Adrenal gland (tissue), 12 donors: ENCODE results near the gene BAG5. TPM values are rescaled to one million over a fixed set of nuclear protein-coding genes. Genes with fewer than 3 reads are reported as not detected.

Source experiments
- DNase-seq, 7 donors: peaks; one replicate each; pipeline ENCODE4 v3.0.0-alpha.2; 2019 to 2020
- H3K27ac ChIP-seq, 5 donors: fragments of 200-600 bp; sonication (generic) in 4 of 5; 1 replicate in 3 of 5; 2 replicates in 2 of 5; pipeline versions ENCODE4 v1.5.1 to v1.8.0; 2016 to 2020; ENCODE audit warnings: mild to moderate bottlenecking in 1 of 5
- H3K27me3 ChIP-seq: fragments of 200-600 bp; 2 replicates; pipeline ENCODE4 v1.8.0; 2021
- H3K36me3 ChIP-seq, 2 donors: fragments of 200-600 bp; replicated peaks in 1 of 2; 1 replicate in 1 of 2; 2 replicates in 1 of 2; pipeline versions ENCODE4 v1.5.1 to v1.8.0; 2018 to 2022
- H3K4me1 ChIP-seq, 2 donors: fragments of 200-600 bp; replicated peaks in 1 of 2; 1 replicate in 1 of 2; 2 replicates in 1 of 2; pipeline versions ENCODE4 v1.5.1 to v1.8.0; 2018 to 2021
- H3K4me3 ChIP-seq, 4 donors: fragments of 200-600 bp; sonication (generic) in 3 of 4; one replicate each; pipeline ENCODE4 v1.5.1; 2016 to 2018
- H3K9me3 ChIP-seq, 3 donors: fragments of 200-600 bp; sonication (generic) in 1 of 3; replicated peaks in 1 of 3; 1 replicate in 2 of 3; 2 replicates in 1 of 3; pipeline versions ENCODE4 v1.5.1 to v1.8.0; 2016 to 2021
- CTCF ChIP-seq, 6 experiments: fragments of 450-650 bp in 4 of 6; fragments of 200-600 bp in 2 of 6; sonication (generic) in 1 of 6; IDR thresholded peaks; 1 replicate in 5 of 6; 2 replicates in 1 of 6; pipeline versions ENCODE4 v1.5.1 to v1.8.0; 2016 to 2021; ENCODE audit warnings: antibody characterized with exemption in 6 of 6, mild to moderate bottlenecking in 2 of 6, moderate library complexity in 1 of 6
- POLR2A ChIP-seq, 2 donors: fragments of 450-650 bp; IDR thresholded peaks; one replicate each; pipeline ENCODE4 v1.6.1; 2017; ENCODE audit warnings: antibody characterized with exemption in 2 of 2, mild to moderate bottlenecking in 2 of 2, moderate library complexity in 1 of 2
- WGBS, 4 donors: extraction: QIAGEN DNeasy Blood & Tissue Kit in 2 of 4; methylation state at CpG; one replicate each; pipeline versions ENCODE4 v1.1.5 to v1.1.7; 2013 to 2017; 5-methylcytosine and 5-hydroxymethylcytosine counted together
- intact Hi-C, 2 donors: fragments of 100-400 bp; cut with DNase I; formaldehyde crosslinking; loops; one replicate each; pipeline versions ENCODE4 v1.14.1 to v1.15.0; 2022 to 2023
- polyA plus RNA-seq, 3 donors: library from polyadenylated mRNA; stranded (reverse); fragments of 200-250 nt in 2 of 3; fragments of 350-450 nt in 1 of 3; fragmentation: Illumina TruSeq in 1 of 3; extraction: RNeasy Lipid Tissue Mini Kit (QIAGEN cat#74804) in 1 of 3; gene quantifications; one replicate each; pipeline ENCODE4 v1.2.3, GENCODE V29; 2013 to 2014
- total RNA-seq, 9 donors: library from RNA; depleted of rRNA in 4 of 9; stranded (reverse); fragments of >200 nt in 4 of 9; fragments of 120-200 nt in 1 of 9; fragmentation: NEBNext Ultra II Directional in 1 of 9; extraction: Animal tissue kit (Norgen Biotek cat#: 25700) in 1 of 9; gene quantifications; one replicate each; pipeline versions ENCODE4 v1.1.0 to v1.2.4, GENCODE V29; 2013 to 2023
- donor health status: healthy with polysubstance abuse.
- donor health status: Bipolar disorder and iron deficiency.
- donor health status: DM: yes; HTN: yes; CAD: no.
- donor health status: DM: no; HTN: no; CAD: no.
- donor health status: DM: no; HTN: no; CAD: no.
- donor health status: DM: yes; HTN: yes; CAD: no.

The BAG5 gene
- total and polyA plus RNA-seq, 12 donors = 5.2 to 33.5 (median 24.7) TPM

DNA sequence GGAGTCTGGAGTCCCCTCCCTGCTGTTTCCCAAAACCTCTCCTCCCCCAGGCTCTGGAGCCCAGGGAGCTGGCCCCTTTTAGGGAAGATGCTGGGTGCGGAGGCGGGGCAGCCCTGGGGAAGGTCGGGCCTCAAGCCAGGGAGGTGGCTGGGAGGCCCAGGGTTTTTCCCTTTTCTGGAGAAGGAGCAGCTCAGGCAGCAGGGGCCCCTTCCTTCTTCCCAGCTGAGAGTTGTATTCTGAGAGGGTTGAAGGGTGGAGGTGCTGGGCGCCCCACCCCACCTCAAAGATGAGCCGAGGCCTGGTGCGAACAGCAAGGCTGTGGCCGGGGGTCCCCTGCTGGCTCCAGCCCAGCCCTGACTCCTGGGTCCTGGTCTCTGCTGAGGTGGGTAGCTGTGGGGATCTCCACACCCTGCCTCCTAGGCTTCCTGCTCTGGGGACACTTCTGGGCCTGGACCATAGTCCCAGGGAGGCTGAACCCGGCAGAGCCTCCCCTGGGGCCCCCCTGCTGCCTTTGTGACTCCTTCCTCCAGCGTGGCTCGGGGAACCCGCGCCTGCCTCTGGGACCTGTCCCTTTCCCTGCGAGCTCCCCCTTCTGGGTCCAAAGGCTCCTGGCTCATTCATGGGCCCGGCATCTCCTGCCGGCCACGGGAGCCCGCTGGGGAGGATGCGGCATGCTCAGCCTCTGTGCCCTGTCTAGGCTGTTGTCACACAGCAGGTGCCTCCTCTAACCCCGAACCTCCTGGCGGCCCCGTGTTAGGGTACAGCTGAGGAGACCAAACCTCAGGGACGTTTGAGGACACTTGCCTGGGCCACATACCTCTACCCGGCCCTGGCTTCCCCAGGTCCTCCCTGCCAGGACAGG is 29.1 kb downstream of the BAG5 start:
- Histone ChIP-seq H3K9me3 (no peaks in the 10 kb centered on the region), H3K36me3 (no peaks in the 10 kb centered on the region), H3K4me3 (no peak overlapping the region), H3K27me3 (no peaks in the 10 kb centered on the region), H3K27ac (peak overlapping the region in 1 of 5 donors; percentile 83), H3K4me1 (peaks cover 14 to 22% of the 10 kb centered on the region in 2 donors)
- TF ChIP-seq CTCF (IDR thresholded peaks at IDR 0.05) (no peak), POLR2A (IDR thresholded peaks at IDR 0.05) (no peak)
- 82 to 90% (median 86%) methylated on average over 6 to 23 of the region's 23 CpGs for WGBS, 4 donors
- intact Hi-C loops = no loop called here
- no peak for DNase-seq

GRCh38 chr14:103532216-103533136 is 30.0 kb downstream of the BAG5 start:
- no peaks in the 10 kb centered on the region for H3K27me3 ChIP-seq
- TF ChIP-seq POLR2A (IDR thresholded peaks at IDR 0.05) (no peak), CTCF (IDR thresholded peaks at IDR 0.05) (no peak)
- 65 to 89% (median 82%) methylated on average over 4 to 32 of the region's 32 CpGs for WGBS, 4 donors
- no peak for DNase-seq
- H3K27ac ChIP-seq = peak overlapping the region in 1 of 5 donors; percentile 3
- intact Hi-C loops = no loop called here
- H3K4me3 ChIP-seq = no peak overlapping the region
- no peaks in the 10 kb centered on the region for H3K9me3 ChIP-seq
- peaks cover 19 to 29% of the 10 kb centered on the region in 2 donors for H3K4me1 ChIP-seq
- H3K36me3 ChIP-seq = no peaks in the 10 kb centered on the region

- H3K36me3 ChIP-seq = no peaks in the 10 kb centered on the region
- no peak for DNase-seq
- WGBS, 4 donors = 86 to 92% (median 87%) methylated on average over 9 to 15 of the region's 15 CpGs
- H3K4me3 ChIP-seq = no peak overlapping the region
- H3K4me1 ChIP-seq = peaks cover 19 to 38% of the 10 kb centered on the region in 2 donors
- H3K9me3 ChIP-seq = no peaks in the 10 kb centered on the region
- H3K27me3 ChIP-seq = no peaks in the 10 kb centered on the region
- TF ChIP-seq CTCF (IDR thresholded peaks at IDR 0.05) (no peak), POLR2A (IDR thresholded peaks at IDR 0.05) (no peak)
- intact Hi-C loops = no loop called here
- no peak overlapping the region for H3K27ac ChIP-seq
These were observed 30.8 kb downstream of the BAG5 start for GRCh38 chr14:103531421-103532215.
